Vagina (tissue), 2 donors: Measurements from ENCODE around the gene DLG2. TPM values are rescaled to one million over a fixed set of nuclear protein-coding genes. Genes with fewer than 3 reads are reported as not detected.

Source experiments
- DNase-seq, 2 donors: peaks; one replicate each; pipeline ENCODE4 v3.0.0-alpha.2; 2017; ENCODE audit errors: extremely low spot score in 2 of 2
- H3K27ac ChIP-seq: fragments of 200-600 bp; sonication (generic); one replicate; pipeline ENCODE4 v1.5.1; 2019
- H3K27me3 ChIP-seq: fragments of 200-600 bp; sonication (generic); one replicate; pipeline ENCODE4 v1.5.1; 2019
- H3K36me3 ChIP-seq, 2 donors: fragments of 200-600 bp; sonication (generic); one replicate each; pipeline ENCODE4 v1.5.1; 2017 to 2019
- H3K4me1 ChIP-seq: fragments of 200-600 bp; sonication (generic); one replicate; pipeline ENCODE4 v1.5.1; 2019
- H3K4me3 ChIP-seq, 2 donors: fragments of 200-600 bp; sonication (generic); 1 replicate in 1 of 2; 2 replicates in 1 of 2; pipeline ENCODE4 v1.5.1; 2016 to 2019
- H3K9me3 ChIP-seq: fragments of 200-600 bp; sonication (generic); one replicate; pipeline ENCODE4 v1.5.1; 2019
- POLR2A ChIP-seq, 2 donors: fragments of 450-650 bp; IDR thresholded peaks; one replicate each; pipeline ENCODE4 v1.6.1; 2017; ENCODE audit warnings: antibody characterized with exemption in 2 of 2, mild to moderate bottlenecking in 2 of 2, moderate library complexity in 2 of 2
- POLR2AphosphoS5 ChIP-seq, 2 donors: sonication (generic); formaldehyde crosslinking; IDR thresholded peaks; one replicate each; pipeline ENCODE4 v1.9.0; 2017; ENCODE audit warnings: antibody characterized with exemption in 2 of 2, mild to moderate bottlenecking in 2 of 2, low read depth in 1 of 2; ENCODE audit not compliant: insufficient read depth in 1 of 2
- intact Hi-C: fragments of 100-400 bp; cut with DNase I; formaldehyde crosslinking; loops from one replicate; pipeline ENCODE4 v1.15.1; 2023
- total RNA-seq: library from RNA; depleted of rRNA; stranded (reverse); fragments of >200 nt; gene quantifications from one replicate; pipeline ENCODE4 v1.2.3, GENCODE V29; 2016
- TF ChIP-seq, protein P1 (sequence below), 3 experiments: fragments of 450-650 bp in 2 of 3; fragments of 200-600 bp in 1 of 3; sonication (generic) in 1 of 3; IDR thresholded peaks; one replicate each; pipeline ENCODE4 v1.5.1; 2017 to 2019; ENCODE audit warnings: antibody characterized with exemption in 3 of 3, mild to moderate bottlenecking in 2 of 3, moderate library complexity in 2 of 3

The DLG2 gene
- total RNA-seq, 1 donor from 2014 or later: 10.1 TPM

DNA sequence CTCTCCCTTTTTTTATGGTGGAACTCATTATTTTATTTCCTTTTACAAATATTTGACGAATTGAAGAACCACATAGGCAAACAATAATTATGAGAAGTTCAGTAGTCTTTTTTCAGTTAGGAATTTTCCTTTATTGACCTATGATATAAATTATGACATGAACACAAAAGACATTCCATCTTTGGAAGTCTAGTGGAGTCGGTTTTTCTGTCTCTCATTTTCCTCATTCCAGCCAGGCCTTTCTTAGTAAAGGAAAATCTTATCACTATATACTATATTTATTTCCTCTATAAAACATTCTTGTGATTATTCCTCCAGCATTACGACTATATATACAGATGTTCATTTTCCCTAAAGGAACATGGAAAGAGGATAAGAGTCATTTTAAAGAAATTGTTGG is 1046.1 kb downstream of the DLG2 start:
- H3K36me3 ChIP-seq: no peaks in the 10 kb centered on the region
- H3K4me1 ChIP-seq: no peaks in the 10 kb centered on the region
- TF ChIP-seq, protein P1, sequence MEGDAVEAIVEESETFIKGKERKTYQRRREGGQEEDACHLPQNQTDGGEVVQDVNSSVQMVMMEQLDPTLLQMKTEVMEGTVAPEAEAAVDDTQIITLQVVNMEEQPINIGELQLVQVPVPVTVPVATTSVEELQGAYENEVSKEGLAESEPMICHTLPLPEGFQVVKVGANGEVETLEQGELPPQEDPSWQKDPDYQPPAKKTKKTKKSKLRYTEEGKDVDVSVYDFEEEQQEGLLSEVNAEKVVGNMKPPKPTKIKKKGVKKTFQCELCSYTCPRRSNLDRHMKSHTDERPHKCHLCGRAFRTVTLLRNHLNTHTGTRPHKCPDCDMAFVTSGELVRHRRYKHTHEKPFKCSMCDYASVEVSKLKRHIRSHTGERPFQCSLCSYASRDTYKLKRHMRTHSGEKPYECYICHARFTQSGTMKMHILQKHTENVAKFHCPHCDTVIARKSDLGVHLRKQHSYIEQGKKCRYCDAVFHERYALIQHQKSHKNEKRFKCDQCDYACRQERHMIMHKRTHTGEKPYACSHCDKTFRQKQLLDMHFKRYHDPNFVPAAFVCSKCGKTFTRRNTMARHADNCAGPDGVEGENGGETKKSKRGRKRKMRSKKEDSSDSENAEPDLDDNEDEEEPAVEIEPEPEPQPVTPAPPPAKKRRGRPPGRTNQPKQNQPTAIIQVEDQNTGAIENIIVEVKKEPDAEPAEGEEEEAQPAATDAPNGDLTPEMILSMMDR (IDR thresholded peaks at IDR 0.05): no peak
- no peak for TF ChIP-seq POLR2AphosphoS5 (IDR thresholded peaks at IDR 0.05; ENCODE audit: insufficient read depth in 1 of 2, low read depth in 1 of 2)
- TF ChIP-seq POLR2A (IDR thresholded peaks at IDR 0.05): no peak
- intact Hi-C loops: no loop called here
- H3K27ac ChIP-seq: no peak overlapping the region
- H3K27me3 ChIP-seq: no peaks in the 10 kb centered on the region
- H3K9me3 ChIP-seq: no peaks in the 10 kb centered on the region
- H3K4me3 ChIP-seq: no peak overlapping the region
- no peak for DNase-seq

DNA sequence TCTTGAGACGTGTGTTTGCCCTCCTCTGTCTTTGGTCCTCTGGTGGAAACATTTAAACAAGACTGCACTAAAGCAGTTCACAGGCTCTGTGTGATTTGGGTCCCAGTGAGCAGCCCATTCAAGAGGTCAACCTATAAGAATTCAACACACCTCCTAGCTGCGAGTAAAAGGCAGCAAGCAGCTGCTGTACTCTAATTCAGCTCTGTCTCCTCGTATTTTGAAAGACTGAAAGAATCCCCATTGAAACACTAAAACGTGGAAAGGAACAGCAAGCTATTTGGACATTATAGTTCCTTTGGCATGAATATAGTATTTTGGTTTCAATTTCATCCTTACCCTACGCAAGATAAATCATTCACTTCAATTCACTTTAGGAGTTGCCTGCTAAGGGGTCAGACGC is 1046.7 kb downstream of the DLG2 start:
- Histone ChIP-seq H3K27ac (no peak overlapping the region), H3K27me3 (no peaks in the 10 kb centered on the region), H3K9me3 (no peaks in the 10 kb centered on the region), H3K4me3 (no peak overlapping the region), H3K4me1 (no peaks in the 10 kb centered on the region), H3K36me3 (no peaks in the 10 kb centered on the region)
- TF ChIP-seq POLR2AphosphoS5 (IDR thresholded peaks at IDR 0.05; ENCODE audit: insufficient read depth in 1 of 2, low read depth in 1 of 2) (no peak), POLR2A (IDR thresholded peaks at IDR 0.05) (no peak)
- TF ChIP-seq, protein P1 (IDR thresholded peaks at IDR 0.05): no peak
- intact Hi-C loops: no loop called here
- no peak for DNase-seq

DNA sequence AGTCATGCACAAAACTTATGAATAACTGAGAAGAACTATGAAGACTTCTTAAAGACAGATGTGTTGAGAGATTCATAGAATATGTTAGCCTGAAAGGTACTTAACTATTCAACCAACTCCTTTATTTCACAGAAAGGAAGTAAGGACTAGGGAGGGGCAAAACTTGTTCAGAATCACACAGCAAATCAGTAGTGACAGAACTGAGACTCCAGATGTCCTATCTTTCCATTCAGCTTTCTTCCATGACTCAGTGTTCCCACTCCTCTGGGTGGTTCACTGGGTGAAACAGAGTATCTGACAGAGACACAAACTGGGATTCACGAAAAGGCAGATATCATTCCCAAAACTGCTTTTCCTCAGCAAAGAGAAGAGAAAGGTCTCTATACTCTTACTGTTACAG is 1053.3 kb downstream of the DLG2 start:
- H3K36me3 ChIP-seq: no peaks in the 10 kb centered on the region
- no peak overlapping the region for H3K4me3 ChIP-seq
- no peaks in the 10 kb centered on the region for H3K4me1 ChIP-seq
- H3K9me3 ChIP-seq: no peaks in the 10 kb centered on the region
- no peak for TF ChIP-seq POLR2A (IDR thresholded peaks at IDR 0.05)
- TF ChIP-seq, protein P1 (IDR thresholded peaks at IDR 0.05): no peak
- TF ChIP-seq POLR2AphosphoS5 (IDR thresholded peaks at IDR 0.05; ENCODE audit: insufficient read depth in 1 of 2, low read depth in 1 of 2): no peak
- intact Hi-C loops: no loop called here
- no peaks in the 10 kb centered on the region for H3K27me3 ChIP-seq
- no peak overlapping the region for H3K27ac ChIP-seq
- DNase-seq: no peak

DNA sequence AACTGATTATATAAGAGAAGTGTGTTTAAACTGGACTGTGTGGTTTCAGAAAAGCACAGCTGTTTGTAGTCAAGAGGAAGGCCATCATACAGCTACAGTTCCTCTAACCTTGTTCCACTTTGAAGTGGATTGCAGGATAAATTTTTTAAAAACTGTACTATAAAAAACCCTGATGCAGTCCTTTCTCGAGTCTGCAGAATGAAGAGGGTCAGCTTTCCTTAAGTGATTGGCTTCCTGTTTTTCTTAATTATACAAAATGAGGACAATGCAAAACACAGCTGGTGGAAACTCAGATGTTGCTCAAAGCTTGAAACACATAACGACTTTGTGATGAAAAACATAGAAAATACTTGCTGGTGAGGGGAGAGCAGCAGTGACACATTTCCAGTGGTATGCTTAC is 1060.5 kb downstream of the DLG2 start:
- Histone ChIP-seq H3K36me3 (no peaks in the 10 kb centered on the region), H3K27me3 (no peaks in the 10 kb centered on the region), H3K27ac (no peak overlapping the region), H3K4me1 (no peaks in the 10 kb centered on the region), H3K9me3 (no peaks in the 10 kb centered on the region), H3K4me3 (no peak overlapping the region)
- DNase-seq: no peak
- intact Hi-C loops: no loop called here
- TF ChIP-seq, protein P1 (IDR thresholded peaks at IDR 0.05): no peak
- TF ChIP-seq POLR2AphosphoS5 (IDR thresholded peaks at IDR 0.05; ENCODE audit: insufficient read depth in 1 of 2, low read depth in 1 of 2): no peak
- TF ChIP-seq POLR2A (IDR thresholded peaks at IDR 0.05): no peak

DNA sequence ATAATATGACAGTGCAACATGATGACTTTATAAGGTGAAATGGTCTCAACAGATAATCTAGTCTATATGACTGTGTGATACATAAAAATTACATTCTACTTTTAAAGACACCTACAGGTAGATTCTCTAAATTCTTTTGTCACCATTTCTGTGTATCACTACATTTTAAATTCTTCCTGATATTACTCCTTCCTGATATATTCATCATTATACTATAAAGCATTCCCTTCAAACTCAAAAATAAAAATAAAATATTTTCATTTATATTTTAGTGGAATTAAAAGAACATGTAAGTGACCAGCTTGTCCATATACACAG is 1062.3 kb downstream of the DLG2 start:
- intact Hi-C loops: no loop called here
- no peaks in the 10 kb centered on the region for H3K27me3 ChIP-seq

More for the DNA sequence above, 1062.3 kb downstream of the DLG2 start:
- DNase-seq: no peak
- no peak overlapping the region for H3K27ac ChIP-seq
- no peaks in the 10 kb centered on the region for H3K36me3 ChIP-seq
- TF ChIP-seq POLR2A (IDR thresholded peaks at IDR 0.05) (no peak), POLR2AphosphoS5 (IDR thresholded peaks at IDR 0.05; ENCODE audit: insufficient read depth in 1 of 2, low read depth in 1 of 2) (no peak)
- TF ChIP-seq, protein P1 (IDR thresholded peaks at IDR 0.05): no peak
- H3K4me1 ChIP-seq: no peaks in the 10 kb centered on the region
- H3K9me3 ChIP-seq: no peaks in the 10 kb centered on the region
- no peak overlapping the region for H3K4me3 ChIP-seq
